Epidermal melanocyte (primary cell): ENCODE data around the gene DNPH1.
A peak's percentile ranks its signal among the peaks of the same experiment; 100 is the strongest.

Experiments used
- DNase-seq: peaks from one replicate; pipeline ENCODE4 v3.0.0; 2011; ENCODE audit warnings: low spot score; ENCODE audit not compliant: insufficient read length

Gene DNPH1, protein sequence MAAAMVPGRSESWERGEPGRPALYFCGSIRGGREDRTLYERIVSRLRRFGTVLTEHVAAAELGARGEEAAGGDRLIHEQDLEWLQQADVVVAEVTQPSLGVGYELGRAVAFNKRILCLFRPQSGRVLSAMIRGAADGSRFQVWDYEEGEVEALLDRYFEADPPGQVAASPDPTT

DNA sequence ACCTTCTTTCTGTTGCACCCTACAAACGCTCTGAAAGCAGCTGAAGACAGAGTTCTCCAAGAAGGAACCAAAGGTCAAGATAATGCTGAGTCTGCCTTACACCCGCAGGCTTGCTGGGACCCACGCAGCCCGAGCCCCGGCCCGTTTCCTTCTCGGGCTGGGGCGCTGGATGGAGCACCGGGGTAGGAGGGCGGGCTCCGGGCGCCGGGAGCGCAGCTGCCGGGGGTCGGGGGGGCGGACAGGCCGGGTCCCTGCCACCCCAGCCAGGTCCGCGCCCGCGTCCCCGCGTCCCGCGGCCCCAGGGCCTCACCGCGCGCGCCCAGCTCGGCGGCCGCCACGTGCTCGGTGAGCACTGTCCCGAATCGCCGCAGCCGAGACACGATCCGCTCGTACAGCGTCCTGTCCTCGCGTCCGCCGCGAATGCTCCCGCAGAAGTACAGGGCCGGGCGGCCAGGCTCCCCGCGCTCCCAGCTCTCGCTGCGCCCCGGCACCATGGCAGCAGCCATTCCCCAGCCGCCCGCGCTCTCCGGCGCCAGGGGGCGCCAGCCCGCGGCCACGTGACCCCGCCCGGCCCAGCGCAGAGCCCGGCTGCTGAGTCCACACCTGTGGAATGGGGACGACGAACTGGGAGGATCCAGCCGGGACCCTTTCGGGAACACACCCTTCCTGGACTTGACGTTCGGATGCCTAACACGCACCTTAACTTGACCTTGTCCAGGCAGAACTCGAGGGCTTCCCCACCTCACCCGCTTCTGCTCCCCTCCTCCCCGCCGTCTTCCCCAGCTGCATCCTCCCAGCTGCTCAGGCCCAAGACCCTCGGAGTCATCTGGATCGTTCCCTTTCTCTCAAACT, at the start of gene DNPH1:
Gene DNPH1 (minus strand): TSS at position 531 of the 852 bp plus-strand sequence. CDS start 25 bp downstream, at position 506.
- peak; percentile 61 for DNase-seq

DNA sequence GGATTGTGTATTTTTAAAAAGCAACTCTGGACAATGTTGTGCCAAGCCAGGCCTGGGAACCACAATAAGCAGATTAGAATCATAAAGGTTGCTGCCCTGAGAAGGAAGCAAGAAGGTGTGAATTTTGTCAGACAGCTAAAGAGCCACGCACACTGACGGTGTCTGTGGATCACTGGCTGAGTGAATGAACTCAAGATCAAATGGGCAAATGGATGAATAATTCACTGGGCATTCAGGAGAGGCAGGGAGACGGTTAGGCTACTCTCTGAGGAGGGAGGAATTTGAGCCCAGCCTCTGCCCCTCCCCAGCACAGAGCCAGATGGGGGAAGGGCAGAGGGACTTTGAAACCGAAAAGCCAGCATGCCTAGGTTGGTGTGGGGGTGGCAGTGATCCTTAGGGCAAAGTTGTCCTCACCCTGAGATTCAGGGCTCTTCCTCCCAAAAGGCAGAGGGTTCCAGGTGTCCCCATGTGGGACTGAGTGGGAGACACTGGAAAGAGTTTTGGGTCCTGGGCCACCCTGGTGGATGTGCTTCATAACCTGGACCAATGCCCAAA, 49.3 kb upstream of the DNPH1 start:
- DNase-seq: no peak

DNA sequence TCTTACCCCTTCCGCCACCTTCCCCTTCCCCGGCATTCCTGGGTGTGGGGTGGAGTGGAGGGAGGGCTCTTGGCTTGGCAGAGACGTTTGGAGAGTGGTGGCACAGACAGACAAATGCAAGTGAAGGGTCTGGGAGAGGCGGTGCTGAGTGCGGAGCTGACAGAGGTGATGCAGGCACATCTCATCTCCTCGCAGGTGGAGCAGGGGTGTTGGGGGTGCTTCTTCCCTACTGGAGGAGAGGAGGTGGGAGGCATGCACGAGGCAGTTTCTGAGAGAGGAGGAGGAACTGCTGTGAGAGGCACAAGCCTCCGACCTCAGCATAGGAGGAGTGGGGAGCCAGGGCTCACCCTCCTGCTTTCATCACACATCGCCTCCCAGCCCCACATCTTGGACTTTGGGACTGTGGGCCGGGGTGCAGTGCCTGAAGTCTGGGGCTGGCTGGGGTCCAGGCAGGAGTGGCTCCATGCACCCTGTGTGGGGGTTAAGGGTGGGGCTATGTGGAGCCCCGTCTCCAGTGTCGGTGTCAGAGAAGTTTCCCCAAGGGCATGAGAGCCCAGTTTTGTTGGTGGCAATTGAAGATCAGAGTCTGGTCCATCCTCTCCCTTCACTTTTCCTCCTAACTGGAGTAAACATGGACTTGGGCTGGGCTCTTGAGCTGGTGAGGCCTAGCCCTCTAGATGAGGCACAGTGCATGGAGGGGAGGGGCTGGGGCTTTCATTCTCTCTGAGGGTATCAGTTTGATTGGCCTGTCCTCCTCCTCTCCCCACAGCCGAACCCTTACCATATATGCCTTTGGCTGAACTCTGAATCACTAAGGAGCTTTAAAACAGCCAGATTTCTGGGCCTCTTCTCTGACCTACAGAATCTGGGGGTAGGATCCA, 48.6 kb upstream of the DNPH1 start:
- no peak for DNase-seq

DNA sequence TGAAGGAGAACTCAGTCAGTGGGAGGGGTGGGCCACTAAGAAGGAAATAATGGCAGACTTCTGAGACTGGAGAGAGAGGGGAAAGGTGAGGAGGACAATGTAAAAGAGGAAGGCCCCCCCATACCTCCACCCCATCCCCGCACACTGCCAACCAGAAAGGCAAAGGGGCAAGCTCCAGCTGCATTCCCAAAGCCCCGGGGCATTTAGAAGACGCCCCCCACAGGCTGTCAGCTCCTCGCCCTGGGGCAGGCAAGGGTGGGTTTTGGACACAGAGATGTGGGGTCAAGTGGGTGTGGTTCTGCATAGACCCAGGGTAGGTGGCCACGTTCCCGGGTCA, 48.0 kb upstream of the DNPH1 start:
- no peak for DNase-seq

DNA sequence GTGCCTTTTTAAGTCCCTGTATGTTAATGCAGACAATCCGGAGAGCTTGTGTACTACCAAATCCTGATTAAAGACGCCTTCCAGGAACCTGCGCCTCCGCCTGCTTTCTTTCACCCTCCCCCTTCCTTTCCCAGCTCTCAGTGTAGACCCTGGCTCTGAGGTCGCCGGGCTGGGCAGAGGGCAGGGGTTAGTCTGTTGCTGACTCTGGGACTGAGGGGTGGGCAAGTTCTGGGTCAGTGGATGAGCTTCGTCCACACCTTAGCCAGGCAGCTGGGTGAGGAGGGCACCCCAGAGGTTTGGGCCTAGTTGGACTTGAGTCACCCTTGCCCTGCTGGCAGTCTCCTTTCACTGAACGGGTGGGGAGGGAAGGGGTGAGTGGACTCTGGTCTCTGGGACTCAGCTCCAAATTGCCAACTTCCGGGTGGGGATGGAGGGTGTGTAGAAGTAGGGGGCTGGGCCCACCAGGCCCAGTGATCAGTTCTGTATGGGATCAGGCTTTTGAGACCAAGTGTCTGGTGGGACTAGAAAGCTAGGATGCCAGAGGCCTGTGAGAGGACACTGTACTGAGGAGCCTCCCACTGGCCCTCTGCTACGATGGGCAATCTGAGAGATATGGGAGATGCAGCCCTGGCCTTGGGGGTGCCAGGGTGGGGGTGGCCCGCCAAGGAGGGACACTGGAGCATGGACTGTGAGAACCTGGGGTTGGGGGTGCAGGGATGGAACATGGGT, 47.5 kb upstream of the DNPH1 start:
- DNase-seq: no peak

DNA sequence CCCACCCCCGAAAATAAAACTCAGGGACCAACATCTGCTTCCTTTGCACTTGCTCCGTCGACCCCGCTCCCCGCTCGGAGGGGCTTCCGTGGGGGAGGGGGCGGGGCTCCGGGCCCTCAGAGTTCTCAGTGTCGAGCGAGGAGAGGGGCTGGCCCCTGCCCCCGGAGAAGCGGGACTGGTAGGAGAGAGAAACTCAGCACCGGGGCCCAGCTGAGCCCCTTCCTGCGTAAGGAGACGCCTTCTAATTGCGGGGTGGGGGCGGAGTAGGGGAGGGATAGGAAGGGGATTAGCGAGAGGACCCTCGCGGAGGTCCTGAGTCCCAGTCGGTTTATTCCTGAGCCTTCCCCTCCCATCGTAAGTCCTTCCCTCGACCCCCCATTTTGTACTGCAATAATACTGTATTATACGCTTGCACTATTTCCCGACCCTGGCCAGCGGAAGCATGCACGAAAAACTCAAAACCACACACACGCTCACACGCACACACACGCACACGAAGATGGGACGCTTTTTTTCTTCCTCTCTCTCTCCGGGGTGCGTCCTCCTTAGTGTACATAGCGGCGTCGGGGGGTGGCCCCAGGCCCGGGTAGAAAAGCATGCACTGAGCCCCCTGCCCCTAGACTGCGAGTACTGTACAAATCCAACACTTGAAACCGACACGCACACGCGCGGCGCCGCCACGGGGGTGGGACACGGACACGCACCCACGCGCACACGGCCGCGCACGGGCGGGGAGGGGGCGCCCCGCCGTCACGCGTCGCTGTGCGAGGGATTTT, 46.7 kb upstream of the DNPH1 start:
- DNase-seq: no peak

DNA sequence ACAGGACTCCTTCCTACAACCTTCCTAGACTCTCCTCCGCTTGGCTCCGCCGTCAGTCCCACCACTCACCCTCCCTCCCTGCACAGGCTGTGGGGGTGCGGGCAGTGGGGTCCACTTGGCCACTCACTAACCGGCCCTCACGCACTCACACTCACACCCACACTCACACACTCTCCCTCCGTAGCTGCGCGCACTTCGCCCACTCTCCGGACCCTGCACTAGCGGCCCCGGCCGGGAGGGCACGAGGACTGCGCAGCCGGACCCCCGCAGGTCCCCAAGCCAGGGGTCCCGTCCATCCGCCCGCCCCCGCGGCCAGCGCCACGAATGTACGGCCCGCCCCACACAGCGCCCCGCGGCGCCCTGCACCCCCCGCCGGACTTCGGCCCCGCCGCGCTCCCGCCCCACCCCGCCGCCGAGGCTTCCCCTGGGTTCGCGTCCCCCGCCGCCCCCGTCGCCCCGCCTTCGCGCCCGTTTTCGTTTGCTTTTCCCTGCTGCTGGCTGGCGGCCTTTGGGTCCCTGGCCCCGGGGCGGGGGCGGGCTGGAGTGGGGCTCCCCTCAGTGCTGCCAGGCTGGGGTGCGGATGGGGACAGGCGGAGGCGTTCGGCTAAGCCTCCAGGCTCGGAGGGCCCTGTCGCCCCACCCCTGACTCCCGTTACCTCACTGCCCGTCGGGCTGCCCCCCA, 45.8 kb upstream of the DNPH1 start:
- DNase-seq: no peak

DNA sequence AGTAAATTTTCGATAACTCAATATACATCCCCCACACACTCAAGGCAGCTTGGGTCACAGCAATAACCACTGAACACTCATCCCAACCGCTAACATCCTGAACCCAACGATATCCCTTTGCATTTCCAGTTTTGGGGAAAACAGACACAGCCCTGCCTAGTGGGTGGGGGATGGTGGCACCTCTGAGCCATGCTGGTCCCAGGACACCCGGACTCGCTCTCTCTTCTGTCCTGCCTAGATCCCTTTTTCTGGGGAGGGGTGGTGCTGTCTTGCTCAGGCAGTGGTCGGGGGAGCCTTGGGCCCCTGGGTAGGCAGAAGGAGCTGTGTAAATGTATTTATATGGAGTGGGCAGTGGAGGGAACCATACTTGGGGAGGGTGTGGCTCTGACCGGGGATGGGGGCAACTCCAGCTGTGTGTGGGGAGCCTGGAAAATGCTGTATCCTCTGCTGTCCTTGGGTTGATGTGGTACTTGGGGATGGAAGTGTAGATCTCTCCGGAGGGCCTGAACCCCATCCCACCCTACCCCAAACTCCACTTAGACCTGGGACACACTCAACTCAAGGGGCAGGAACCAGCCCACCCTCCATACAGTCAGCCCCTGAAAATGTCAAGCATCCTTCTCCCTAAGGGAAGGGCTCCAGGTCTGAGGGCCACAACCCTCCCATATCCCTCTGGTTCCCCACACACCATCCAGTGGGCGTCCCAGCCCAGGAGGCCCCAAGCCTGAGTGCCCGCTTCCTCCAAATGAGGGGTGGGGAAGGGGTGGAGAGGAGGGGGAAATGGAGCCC, 45.0 kb upstream of the DNPH1 start:
- no peak for DNase-seq

DNA sequence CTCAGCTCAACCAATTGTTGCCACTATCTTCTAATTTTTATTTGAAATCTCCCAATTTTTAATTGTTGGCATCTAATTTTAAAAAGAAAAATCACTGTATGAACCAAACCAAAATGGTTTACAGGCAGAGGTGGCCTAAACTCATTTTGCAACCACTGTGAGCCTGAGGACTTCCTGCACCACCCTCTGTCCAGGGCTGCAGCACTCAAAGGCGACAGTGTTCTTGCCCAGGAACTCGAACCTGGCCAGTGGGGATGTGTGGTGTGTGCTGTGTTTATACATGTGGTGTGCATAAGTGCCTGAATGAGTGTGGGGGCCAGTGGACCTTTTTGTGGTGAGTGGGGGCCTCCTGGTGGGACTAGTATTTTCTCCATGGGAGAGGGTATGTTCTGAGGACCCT, 44.4 kb upstream of the DNPH1 start:
- no peak for DNase-seq

DNA sequence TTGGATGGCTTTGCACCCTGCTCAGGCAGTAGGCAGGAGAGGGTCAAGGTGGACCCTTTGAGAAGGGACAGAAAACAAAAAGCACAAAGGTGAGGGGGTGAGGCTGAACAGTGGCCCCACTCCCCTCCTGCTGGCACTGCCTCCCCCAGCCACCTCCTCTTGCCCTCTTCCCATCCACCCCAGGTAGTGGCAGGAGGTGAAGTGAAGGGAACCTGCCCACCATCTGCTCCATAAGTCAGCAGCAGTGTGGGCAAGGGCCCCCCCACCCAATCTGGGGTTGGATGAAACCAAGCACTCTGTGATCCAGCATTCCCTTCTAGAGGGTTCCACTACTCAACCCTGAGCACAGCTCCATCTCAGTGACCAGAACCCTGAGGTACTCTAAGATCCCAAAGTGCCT, 42.7 kb upstream of the DNPH1 start:
- DNase-seq: no peak

DNA sequence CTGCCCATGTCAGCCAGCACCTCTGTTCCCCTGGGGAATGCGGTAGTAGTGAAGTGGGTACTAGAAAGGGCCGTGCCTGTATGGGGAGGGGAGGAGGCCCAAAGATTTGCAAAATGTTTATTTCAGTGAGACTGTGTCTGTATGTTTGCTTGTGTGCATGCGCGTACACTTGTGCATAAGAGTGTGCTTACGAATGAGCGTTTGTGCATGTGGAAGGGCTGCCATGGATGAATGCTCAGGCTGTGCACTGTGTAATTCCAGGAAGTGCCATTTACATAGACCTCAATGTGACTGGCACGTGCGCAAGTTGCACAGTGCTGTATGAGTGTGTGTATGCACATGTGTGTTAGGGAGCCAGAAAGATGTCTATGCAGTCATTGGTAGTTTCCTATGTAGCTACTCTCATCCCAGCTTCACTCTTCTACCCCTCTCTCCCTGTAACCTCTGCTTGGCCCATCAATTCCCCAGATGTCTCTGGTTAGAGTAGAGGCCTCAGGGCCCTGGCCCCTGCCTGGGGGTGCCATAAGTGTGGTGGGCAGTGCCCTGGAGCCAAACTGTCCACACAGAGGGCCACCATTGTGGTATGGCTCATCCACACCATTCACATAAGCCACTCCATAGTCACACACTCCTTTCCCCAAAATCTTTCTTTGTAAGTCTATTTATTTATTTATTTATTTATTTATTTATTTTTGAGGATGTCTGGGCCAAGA, 42.0 kb upstream of the DNPH1 start:
- DNase-seq: no peak

DNA sequence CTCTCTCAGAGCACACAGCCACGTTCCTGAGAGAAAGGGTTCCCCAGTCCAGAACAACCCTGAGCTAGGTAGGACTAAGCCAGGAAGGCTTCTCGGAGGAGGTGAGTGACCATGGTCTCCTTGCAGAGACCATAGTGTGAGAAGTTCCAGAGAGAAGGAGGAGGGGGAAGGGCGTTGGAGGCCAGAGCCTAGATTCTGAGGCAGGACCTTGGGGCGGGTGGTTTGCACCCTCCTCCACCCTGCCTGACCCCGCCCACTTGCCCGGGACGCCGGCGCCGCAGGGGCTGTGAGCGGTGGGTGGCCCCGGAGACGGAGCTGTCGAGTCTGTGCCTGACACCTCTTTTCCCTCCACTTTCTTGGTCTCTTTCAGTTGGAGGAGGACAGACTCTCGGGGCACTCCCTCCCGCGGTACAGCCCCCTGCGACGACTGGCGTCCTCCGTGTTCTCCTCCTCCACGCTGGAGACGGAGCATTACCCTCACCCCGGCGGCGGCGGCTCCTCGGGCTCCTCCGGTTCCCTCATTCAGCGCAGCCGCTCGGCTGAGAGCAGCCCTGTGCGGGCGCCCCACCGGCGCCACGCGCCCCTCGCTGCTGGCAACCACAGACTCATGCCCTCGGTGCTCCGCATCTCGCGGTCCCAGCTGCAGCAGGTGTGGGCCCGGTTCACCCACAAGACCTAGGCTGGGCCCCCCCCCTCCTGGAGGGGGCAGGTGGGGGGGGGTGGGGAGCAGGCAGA, 40.2 kb upstream of the DNPH1 start:
- no peak for DNase-seq

DNA sequence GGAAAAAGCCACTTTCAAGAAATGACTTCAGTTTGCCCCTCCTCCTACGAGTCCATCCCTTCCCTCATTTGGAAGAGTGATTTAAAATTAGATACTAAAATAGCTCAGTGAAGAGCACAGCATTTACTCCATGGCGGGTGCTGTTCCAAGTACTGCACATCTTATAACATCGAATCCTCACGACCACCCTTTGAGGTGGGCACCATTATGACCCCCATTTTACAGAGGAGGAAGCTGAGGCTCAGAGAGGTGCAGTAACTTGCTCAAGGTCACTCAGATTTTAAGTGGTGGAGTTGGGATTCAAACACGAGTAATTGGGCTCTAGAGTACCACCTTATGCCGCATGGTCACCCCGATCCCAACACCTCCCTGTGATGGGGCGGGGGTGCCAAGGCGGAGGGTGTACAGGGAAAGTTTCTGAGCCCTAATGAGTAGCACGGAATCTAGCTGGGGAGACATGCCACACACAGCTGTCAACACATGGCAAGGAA, 39.5 kb upstream of the DNPH1 start:
- DNase-seq: no peak

DNA sequence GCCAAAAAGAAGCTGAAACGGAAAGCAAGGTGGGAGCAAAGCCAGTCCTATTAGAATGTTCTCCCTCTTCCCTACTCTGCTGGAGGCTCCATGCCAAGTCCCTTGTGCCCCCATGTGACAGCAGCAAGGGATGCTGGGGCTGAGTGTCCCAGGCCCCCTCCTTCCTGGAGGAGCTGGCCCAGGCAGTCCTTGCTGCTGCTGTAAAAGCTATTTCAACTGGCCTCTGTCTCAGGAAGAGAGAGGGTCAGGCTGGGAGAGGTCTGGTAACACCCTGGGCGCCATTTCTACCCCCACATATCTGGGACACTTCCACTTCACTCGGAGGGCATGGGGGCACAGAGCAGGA, 39.0 kb upstream of the DNPH1 start:
- DNase-seq: no peak

DNA sequence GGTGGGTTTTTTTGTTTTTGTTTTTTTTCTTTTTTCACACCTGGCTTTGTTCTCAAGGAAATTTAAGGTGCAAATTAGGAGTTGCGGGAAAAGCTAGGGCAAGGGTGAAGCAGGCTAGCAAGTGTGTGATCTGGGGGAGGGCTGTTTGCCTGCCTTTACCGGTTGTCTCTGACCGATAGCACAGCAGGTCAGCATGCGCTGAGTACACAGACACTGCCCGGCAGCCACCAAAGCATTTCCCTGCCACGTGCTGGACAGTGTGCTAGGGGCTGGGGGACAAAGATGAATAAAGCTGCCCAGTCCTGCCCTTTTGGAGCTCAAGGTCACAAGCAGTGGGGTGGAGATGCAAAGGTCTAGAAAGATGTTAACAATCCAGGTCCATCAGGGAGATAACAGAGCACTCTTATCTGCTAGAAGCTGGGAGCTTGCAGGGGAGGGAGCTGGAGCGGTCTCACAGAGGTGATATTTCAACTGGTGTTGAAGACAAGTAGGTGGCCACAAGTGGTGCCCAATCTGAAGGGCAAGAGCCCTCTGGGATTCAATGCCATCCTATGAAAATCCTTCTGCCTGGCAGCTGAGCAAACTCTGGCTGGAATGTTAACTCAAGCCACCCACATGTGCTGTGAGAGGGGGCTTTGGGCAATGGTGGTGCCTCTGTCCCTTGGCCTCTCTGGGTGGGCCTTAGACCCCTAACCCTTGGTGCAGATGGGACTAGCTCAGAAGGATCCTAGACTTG, 38.5 kb upstream of the DNPH1 start:
- no peak for DNase-seq

DNA sequence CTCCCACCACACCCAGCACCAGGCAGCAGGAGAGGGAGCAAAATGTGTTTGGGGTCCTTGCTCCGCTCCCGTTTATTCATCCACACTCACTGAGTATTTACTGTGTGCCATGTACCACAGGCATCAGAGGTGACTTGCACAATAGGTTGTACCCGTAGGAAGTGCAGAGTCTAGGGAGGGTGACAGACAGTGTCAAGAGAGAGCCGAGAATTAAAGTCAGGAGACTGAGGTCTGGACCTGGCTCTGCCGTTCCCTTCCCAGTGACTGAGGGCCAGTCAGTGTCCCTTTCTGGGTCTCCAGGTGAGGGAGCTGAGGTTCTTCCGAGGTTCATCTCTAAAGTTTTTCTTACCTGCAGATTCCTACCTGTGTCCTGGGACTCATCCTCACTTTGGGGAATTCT, 36.3 kb upstream of the DNPH1 start:
- no peak for DNase-seq

DNA sequence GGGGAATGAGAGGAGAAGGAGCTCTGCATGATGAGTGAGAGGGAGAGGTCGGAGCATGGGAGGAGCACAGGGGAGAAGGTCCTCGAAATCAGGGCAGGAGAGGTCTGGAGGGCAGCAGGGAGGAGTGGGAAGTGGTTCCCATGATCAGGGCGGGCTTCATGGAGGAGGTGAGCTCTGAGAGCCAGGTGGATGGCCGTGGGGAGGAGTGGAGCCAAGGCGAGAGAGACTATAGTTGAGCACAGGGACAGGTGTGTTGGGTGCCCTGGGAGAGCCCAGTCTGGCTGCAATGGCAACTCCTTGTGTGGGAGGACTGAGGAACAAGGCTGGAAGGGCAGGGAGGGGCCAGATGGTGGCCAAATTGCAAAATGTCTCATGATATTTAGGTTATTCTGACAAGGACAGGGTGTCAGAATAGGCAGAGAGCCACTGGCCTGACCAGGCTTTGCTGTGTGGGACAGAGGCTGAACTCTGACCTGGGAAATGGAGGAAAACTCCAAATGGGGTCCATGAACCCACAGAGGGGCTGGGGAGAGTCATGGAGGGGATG, 35.4 kb upstream of the DNPH1 start:
- DNase-seq: no peak
